ENCODE measurements around the gene RAB5IF.
A peak's percentile ranks its signal among the peaks of the same experiment; 100 is the strongest.
"Not testable (repeated sequence)": the region's sequence is repeated elsewhere in the genome, so short reads cannot be mapped to it uniquely, and the experiment has no call there.

The RAB5IF gene

GRCh38 chr20:36605399-36606157 lies at the start of gene RAB5IF:
Gene RAB5IF (plus strand): TSS chr20:36605779. CDS start chr20:36605952, 173 bp downstream.
- DNase-seq, result peak; percentile 90

GRCh38 chr20:36562724-36563123 lies 42.9 kb upstream of the RAB5IF start:
- DNase-seq, result no peak

GRCh38 chr20:36563374-36563773 lies 42.2 kb upstream of the RAB5IF start:
- no peak for DNase-seq

GRCh38 chr20:36564078-36564725 lies 41.4 kb upstream of the RAB5IF start:
- DNase-seq, result not testable (repeated sequence)

- DNase-seq, result not testable (repeated sequence)
Measured at GRCh38 chr20:36564726-36565121, 40.9 kb upstream of the RAB5IF start.

GRCh38 chr20:36565520-36565919 lies 40.1 kb upstream of the RAB5IF start:
- no peak for DNase-seq

- DNase-seq, result no peak
Measured at GRCh38 chr20:36569847-36570429, 35.6 kb upstream of the RAB5IF start.

- DNase-seq, result no peak
Measured at GRCh38 chr20:36571564-36572504, 33.7 kb upstream of the RAB5IF start.

GRCh38 chr20:36572701-36573102 lies 32.9 kb upstream of the RAB5IF start:
- DNase-seq, result no peak

GRCh38 chr20:36573103-36573797 lies 32.3 kb upstream of the RAB5IF start, which contains the start of gene TGIF2:
Gene TGIF2 (plus strand): TSS chr20:36573597. CDS start chr20:36578775, 5,178 bp downstream.
- no peak for DNase-seq

GRCh38 chr20:36573798-36574365 lies 31.7 kb upstream of the RAB5IF start:
- no peak for DNase-seq

- DNase-seq, result no peak
Measured at GRCh38 chr20:36574366-36575135, 31.0 kb upstream of the RAB5IF start.

- DNase-seq, result no peak
Measured at GRCh38 chr20:36576081-36576445, 29.5 kb upstream of the RAB5IF start.

- DNase-seq, result no peak
Measured at GRCh38 chr20:36578356-36579041, 27.1 kb upstream of the RAB5IF start.

- no peak for DNase-seq
Measured at GRCh38 chr20:36579996-36580545, 25.5 kb upstream of the RAB5IF start.

GRCh38 chr20:36582322-36582721 lies 23.3 kb upstream of the RAB5IF start:
- no peak for DNase-seq

- no peak for DNase-seq
Measured at GRCh38 chr20:36582821-36583220, 22.8 kb upstream of the RAB5IF start.

- DNase-seq, result no peak
Measured at GRCh38 chr20:36584018-36584481, 21.5 kb upstream of the RAB5IF start.

- DNase-seq, result no peak
Measured at GRCh38 chr20:36585410-36586125, 20.0 kb upstream of the RAB5IF start.
